ENCODE measurements around the gene HTR7.

DNA sequence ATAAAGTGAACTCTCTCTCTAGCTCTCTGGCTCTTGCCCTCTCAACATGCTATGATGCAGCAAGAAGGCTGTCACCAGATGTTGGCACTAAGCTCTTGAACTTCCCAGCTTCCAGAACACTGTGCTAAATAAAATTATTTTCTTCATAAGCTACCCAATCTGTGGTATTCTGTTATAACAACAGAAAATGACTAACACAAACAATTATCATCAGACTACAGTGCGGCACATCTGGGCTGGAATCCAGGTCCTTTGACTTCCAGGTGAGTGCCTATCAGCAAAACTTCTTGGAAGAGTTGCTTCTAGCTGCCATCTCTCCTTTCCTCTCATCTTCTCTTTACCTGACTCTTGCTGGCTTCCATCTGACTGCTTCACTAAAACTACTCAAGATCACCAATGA, 20.4 kb downstream of the HTR7 start:
- TF ChIP-seq, protein P1, sequence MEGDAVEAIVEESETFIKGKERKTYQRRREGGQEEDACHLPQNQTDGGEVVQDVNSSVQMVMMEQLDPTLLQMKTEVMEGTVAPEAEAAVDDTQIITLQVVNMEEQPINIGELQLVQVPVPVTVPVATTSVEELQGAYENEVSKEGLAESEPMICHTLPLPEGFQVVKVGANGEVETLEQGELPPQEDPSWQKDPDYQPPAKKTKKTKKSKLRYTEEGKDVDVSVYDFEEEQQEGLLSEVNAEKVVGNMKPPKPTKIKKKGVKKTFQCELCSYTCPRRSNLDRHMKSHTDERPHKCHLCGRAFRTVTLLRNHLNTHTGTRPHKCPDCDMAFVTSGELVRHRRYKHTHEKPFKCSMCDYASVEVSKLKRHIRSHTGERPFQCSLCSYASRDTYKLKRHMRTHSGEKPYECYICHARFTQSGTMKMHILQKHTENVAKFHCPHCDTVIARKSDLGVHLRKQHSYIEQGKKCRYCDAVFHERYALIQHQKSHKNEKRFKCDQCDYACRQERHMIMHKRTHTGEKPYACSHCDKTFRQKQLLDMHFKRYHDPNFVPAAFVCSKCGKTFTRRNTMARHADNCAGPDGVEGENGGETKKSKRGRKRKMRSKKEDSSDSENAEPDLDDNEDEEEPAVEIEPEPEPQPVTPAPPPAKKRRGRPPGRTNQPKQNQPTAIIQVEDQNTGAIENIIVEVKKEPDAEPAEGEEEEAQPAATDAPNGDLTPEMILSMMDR (conservative IDR thresholded peaks at IDR 0.05; ENCODE audit: low read depth, low read length) = no peak
- no peak for TF ChIP-seq EZH2 (IDR thresholded peaks at IDR 0.05; ENCODE audit: borderline replicate concordance, low read depth, low read length, poor library complexity, severe bottlenecking)

All from A673 (cell line).